Skeletal muscle tissue (tissue), 4 donors: Measurements from ENCODE around the gene C16orf89. TPM values are rescaled to one million over a fixed set of nuclear protein-coding genes. Genes with fewer than 3 reads are reported as not detected.
A peak's percentile ranks its signal among the peaks of the same experiment; 100 is the strongest.

Experiments
- H3K27ac ChIP-seq: one replicate; pipeline ENCODE4 v1.7.0; 2013; ENCODE audit warnings: mild to moderate bottlenecking, low read depth, low read length, inconsistent platforms
- H3K27me3 ChIP-seq, 3 donors: one replicate each; pipeline ENCODE4 v1.7.0; 2013; ENCODE audit warnings: low read length in 3 of 3; ENCODE audit not compliant: control insufficient read depth in 3 of 3, insufficient read depth in 3 of 3
- H3K36me3 ChIP-seq, 3 donors: one replicate each; pipeline ENCODE4 v1.7.0; 2013; ENCODE audit warnings: low read length in 3 of 3; ENCODE audit not compliant: control insufficient read depth in 3 of 3, insufficient read depth in 3 of 3
- H3K4me1 ChIP-seq, 3 donors: one replicate each; pipeline ENCODE4 v1.7.0; 2013; ENCODE audit warnings: low read length in 3 of 3, mild to moderate bottlenecking in 3 of 3; ENCODE audit not compliant: control insufficient read depth in 3 of 3, insufficient read depth in 3 of 3
- H3K4me3 ChIP-seq, 3 donors: one replicate each; pipeline ENCODE4 v1.7.0; 2013; ENCODE audit warnings: low read length in 3 of 3
- H3K9ac ChIP-seq, 3 donors: one replicate each; pipeline ENCODE4 v1.7.0; 2013; ENCODE audit warnings: low read length in 3 of 3, mild to moderate bottlenecking in 3 of 3, moderate library complexity in 2 of 3, low read depth in 1 of 3
- H3K9me3 ChIP-seq, 3 donors: one replicate each; pipeline ENCODE4 v1.7.0; 2013; ENCODE audit warnings: low read length in 3 of 3; ENCODE audit not compliant: control insufficient read depth in 3 of 3
- total RNA-seq: library from RNA; depleted of rRNA; stranded (reverse); fragments of >200 nt; gene quantifications from one replicate; pipeline ENCODE4 v1.2.3, GENCODE V29; 2014
- donor health status: Osteomylitis.

C16orf89 gene
- total RNA-seq, 1 donor from 2014 or later: 2.1 TPM

GRCh38 chr16:5071681-5072333, 6.1 kb upstream of the C16orf89 start, which contains the start of gene ALG1:
Gene ALG1, plus strand, starts transcription at chr16:5071843. Its CDS starts 7 bp downstream, at chr16:5071850.
- H3K27me3 ChIP-seq: no peaks in the 10 kb centered on the region
- peak within 1 kb of the TSS; percentile 76 to 93 (median 86) for H3K4me3 ChIP-seq
- peaks cover 20 to 23% (median 23%) of the 10 kb centered on the region in 3 donors for H3K36me3 ChIP-seq
- no peaks in the 10 kb centered on the region for H3K9me3 ChIP-seq
- H3K27ac ChIP-seq: peak within 1 kb of the TSS; percentile 73
- H3K9ac ChIP-seq: peak within 1 kb of the TSS; percentile 76 to 95 (median 87)
- peaks cover 11 to 20% (median 15%) of the 10 kb centered on the region in 3 donors for H3K4me1 ChIP-seq

- no peaks in the 10 kb centered on the region for H3K27me3 ChIP-seq
- H3K27ac ChIP-seq: peak overlapping the region; percentile 73
- peak overlapping the region; percentile 76 to 95 (median 87) for H3K9ac ChIP-seq
- H3K4me1 ChIP-seq: peaks cover 11 to 20% (median 15%) of the 10 kb centered on the region in 3 donors
- H3K36me3 ChIP-seq: peaks cover 17 to 21% (median 20%) of the 10 kb centered on the region in 3 donors
- peak overlapping the region; percentile 76 to 93 (median 86) for H3K4me3 ChIP-seq
- H3K9me3 ChIP-seq: no peaks in the 10 kb centered on the region
Measured at GRCh38 chr16:5071341-5071680, 5.6 kb upstream of the C16orf89 start.

GRCh38 chr16:5070431-5071186, 4.9 kb upstream of the C16orf89 start:
- peak overlapping the region in 1 of 3 donors; percentile 86 for H3K4me3 ChIP-seq
- H3K27ac ChIP-seq: peak overlapping the region; percentile 73
- H3K9ac ChIP-seq: no peak overlapping the region

GRCh38 chr16:5069854-5070253, 4.1 kb upstream of the C16orf89 start:
- Histone ChIP-seq H3K27ac (no peak overlapping the region), H3K36me3 (peaks cover 4 to 9% (median 7%) of the 10 kb centered on the region in 3 donors), H3K27me3 (peaks cover 0 to under 1% (median 0%) of the 10 kb centered on the region in 3 donors), H3K9me3 (no peaks in the 10 kb centered on the region), H3K9ac (no peak overlapping the region), H3K4me3 (no peak overlapping the region), H3K4me1 (peaks cover 11 to 20% (median 15%) of the 10 kb centered on the region in 3 donors)

More at GRCh38 chr16:5070431-5071186, 4.9 kb upstream of the C16orf89 start:
- Histone ChIP-seq H3K9me3 (no peaks in the 10 kb centered on the region), H3K36me3 (peaks cover 10 to 14% (median 13%) of the 10 kb centered on the region in 3 donors), H3K27me3 (no peaks in the 10 kb centered on the region), H3K4me1 (peaks cover 11 to 20% (median 15%) of the 10 kb centered on the region in 3 donors)

GRCh38 chr16:5069048-5069447, 3.3 kb upstream of the C16orf89 start:
- no peak overlapping the region for H3K27ac ChIP-seq
- H3K27me3 ChIP-seq: peaks cover 0 to 5% (median 0%) of the 10 kb centered on the region in 3 donors
- no peaks in the 10 kb centered on the region for H3K9me3 ChIP-seq
- H3K9ac ChIP-seq: no peak overlapping the region
- peaks cover 11 to 20% (median 15%) of the 10 kb centered on the region in 3 donors for H3K4me1 ChIP-seq
- peaks cover 0 to 9% (median 0%) of the 10 kb centered on the region in 3 donors for H3K36me3 ChIP-seq
- H3K4me3 ChIP-seq: no peak overlapping the region

GRCh38 chr16:5066511-5066910, 755 bp upstream of the C16orf89 start:
- Histone ChIP-seq H3K9ac (no peak overlapping the region), H3K27me3 (peaks cover 0 to 8% (median 0%) of the 10 kb centered on the region in 3 donors), H3K27ac (no peak overlapping the region), H3K9me3 (no peaks in the 10 kb centered on the region), H3K4me1 (peaks cover 4% of the 10 kb centered on the region in 3 donors), H3K36me3 (no peaks in the 10 kb centered on the region), H3K4me3 (no peak overlapping the region)

GRCh38 chr16:5065326-5065725, 430 bp downstream of the C16orf89 start:
- Histone ChIP-seq H3K4me1 (no peaks in the 10 kb centered on the region), H3K4me3 (no peak overlapping the region), H3K9ac (no peak overlapping the region), H3K9me3 (no peaks in the 10 kb centered on the region), H3K27ac (no peak overlapping the region), H3K36me3 (no peaks in the 10 kb centered on the region), H3K27me3 (peaks cover 0 to 10% (median 0%) of the 10 kb centered on the region in 3 donors)

GRCh38 chr16:5064915-5065314, 841 bp downstream of the C16orf89 start:
- Histone ChIP-seq H3K36me3 (no peaks in the 10 kb centered on the region), H3K27ac (no peak overlapping the region), H3K27me3 (peaks cover 0 to 11% (median 0%) of the 10 kb centered on the region in 3 donors), H3K4me1 (no peaks in the 10 kb centered on the region), H3K4me3 (no peak overlapping the region), H3K9me3 (no peaks in the 10 kb centered on the region), H3K9ac (no peak overlapping the region)

- no peak overlapping the region for H3K4me3 ChIP-seq
- H3K27me3 ChIP-seq: peaks cover 0 to 11% (median 0%) of the 10 kb centered on the region in 3 donors
- H3K9me3 ChIP-seq: no peaks in the 10 kb centered on the region
- H3K4me1 ChIP-seq: no peaks in the 10 kb centered on the region
- no peaks in the 10 kb centered on the region for H3K36me3 ChIP-seq
- no peak overlapping the region for H3K27ac ChIP-seq
- H3K9ac ChIP-seq: no peak overlapping the region
Measured at GRCh38 chr16:5062790-5063765, 2.7 kb downstream of the C16orf89 start.
